ENCODE data around the gene BMPR1A.

DNA sequence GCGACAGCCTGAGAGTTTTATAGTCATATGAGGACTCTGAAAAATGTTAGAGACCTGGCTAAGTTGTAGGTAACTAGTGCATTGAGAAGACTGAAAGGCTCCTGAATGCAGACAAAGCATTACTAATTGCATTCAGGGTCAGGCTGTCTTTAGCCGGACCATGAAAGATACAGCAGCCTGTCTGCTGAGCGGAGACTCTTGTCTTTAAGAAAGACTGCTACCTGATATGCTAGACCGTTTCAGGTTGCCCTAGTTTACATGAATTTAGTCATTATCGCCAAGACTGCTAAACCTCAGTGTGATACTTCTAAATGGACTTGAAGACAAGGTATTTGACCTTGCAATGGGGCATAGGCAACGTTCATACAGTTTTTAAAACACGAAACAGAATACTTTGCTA, 81.2 kb downstream of the BMPR1A start:
- TF ChIP-seq, protein P1, sequence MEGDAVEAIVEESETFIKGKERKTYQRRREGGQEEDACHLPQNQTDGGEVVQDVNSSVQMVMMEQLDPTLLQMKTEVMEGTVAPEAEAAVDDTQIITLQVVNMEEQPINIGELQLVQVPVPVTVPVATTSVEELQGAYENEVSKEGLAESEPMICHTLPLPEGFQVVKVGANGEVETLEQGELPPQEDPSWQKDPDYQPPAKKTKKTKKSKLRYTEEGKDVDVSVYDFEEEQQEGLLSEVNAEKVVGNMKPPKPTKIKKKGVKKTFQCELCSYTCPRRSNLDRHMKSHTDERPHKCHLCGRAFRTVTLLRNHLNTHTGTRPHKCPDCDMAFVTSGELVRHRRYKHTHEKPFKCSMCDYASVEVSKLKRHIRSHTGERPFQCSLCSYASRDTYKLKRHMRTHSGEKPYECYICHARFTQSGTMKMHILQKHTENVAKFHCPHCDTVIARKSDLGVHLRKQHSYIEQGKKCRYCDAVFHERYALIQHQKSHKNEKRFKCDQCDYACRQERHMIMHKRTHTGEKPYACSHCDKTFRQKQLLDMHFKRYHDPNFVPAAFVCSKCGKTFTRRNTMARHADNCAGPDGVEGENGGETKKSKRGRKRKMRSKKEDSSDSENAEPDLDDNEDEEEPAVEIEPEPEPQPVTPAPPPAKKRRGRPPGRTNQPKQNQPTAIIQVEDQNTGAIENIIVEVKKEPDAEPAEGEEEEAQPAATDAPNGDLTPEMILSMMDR (conservative IDR thresholded peaks at IDR 0.05) = no peak
- TF ChIP-seq ZFX (IDR thresholded peaks at IDR 0.05) = no peak

All from C4-2B (cell line).